HG02884 (cell line): ENCODE data around the gene BASP1.
"Not testable (repeated sequence)": the region's sequence is repeated elsewhere in the genome, so short reads cannot be mapped to it uniquely, and the experiment has no call there.

Experiments used
- ATAC-seq: cut with Tn5 transposase; IDR thresholded peaks from one replicate; pipeline ENCODE4 v1.9.1; 2021; ENCODE audit warnings: mild to moderate bottlenecking, moderate library complexity; ENCODE audit not compliant: unreplicated experiment

Gene BASP1

GRCh38 chr5:17282283-17283120 is 65.1 kb downstream of the BASP1 start:
- ATAC-seq: peak; percentile 98

GRCh38 chr5:17283121-17283415 is 65.6 kb downstream of the BASP1 start:
- ATAC-seq: no peak

GRCh38 chr5:17287501-17288155 is 70.2 kb downstream of the BASP1 start:
- no peak for ATAC-seq

GRCh38 chr5:17288570-17288969 is 71.1 kb downstream of the BASP1 start:
- ATAC-seq: no peak

- ATAC-seq: no peak
Observed at GRCh38 chr5:17289681-17290539, 72.5 kb downstream of the BASP1 start.

GRCh38 chr5:17290540-17290974 is 73.1 kb downstream of the BASP1 start:
- ATAC-seq: no peak

- no peak for ATAC-seq
Observed at GRCh38 chr5:17292434-17293015, 75.1 kb downstream of the BASP1 start.

GRCh38 chr5:17294639-17295311 is 77.3 kb downstream of the BASP1 start:
- no peak for ATAC-seq

- no peak for ATAC-seq
Observed at GRCh38 chr5:17295671-17296070, 78.2 kb downstream of the BASP1 start.

GRCh38 chr5:17302106-17302505 is 84.7 kb downstream of the BASP1 start:
- ATAC-seq: no peak

GRCh38 chr5:17302604-17303003 is 85.2 kb downstream of the BASP1 start:
- no peak for ATAC-seq

GRCh38 chr5:17304282-17304681 is 86.9 kb downstream of the BASP1 start:
- no peak for ATAC-seq

GRCh38 chr5:17305017-17305416 is 87.6 kb downstream of the BASP1 start:
- no peak for ATAC-seq

GRCh38 chr5:17305964-17306725 is 88.7 kb downstream of the BASP1 start:
- ATAC-seq: no peak

- no peak for ATAC-seq
Observed at GRCh38 chr5:17306726-17307091, 89.3 kb downstream of the BASP1 start.

GRCh38 chr5:17307440-17307839 is 90.0 kb downstream of the BASP1 start:
- ATAC-seq: not testable (repeated sequence)

GRCh38 chr5:17308326-17309065 is 91.1 kb downstream of the BASP1 start:
- ATAC-seq: no peak

- no peak for ATAC-seq
Observed at GRCh38 chr5:17309462-17309861, 92.0 kb downstream of the BASP1 start.

- not testable (repeated sequence) for ATAC-seq
Observed at GRCh38 chr5:17310502-17310901, 93.1 kb downstream of the BASP1 start.
